HFF-Myc (cell line): ENCODE results near the gene PEX11B.
"Not testable (repeated sequence)": the region's sequence is repeated elsewhere in the genome, so short reads cannot be mapped to it uniquely, and the experiment has no call there.

Source experiments
- DNase-seq: peaks from one replicate; pipeline ENCODE4 v3.0.0-alpha.2; 2011; ENCODE audit warnings: low read depth; ENCODE audit errors: extremely low read depth
- H3K4me3 ChIP-seq: replicated peaks from 2 replicates; pipeline ENCODE4 v1.5.1; 2011; ENCODE audit warnings: low read depth, mild to moderate bottlenecking, control low read depth, low read length
- TF ChIP-seq, protein P1 (sequence below): IDR thresholded peaks from 2 replicates; pipeline ENCODE4 v1.5.1; 2012; ENCODE audit warnings: mild to moderate bottlenecking, low read depth, low read length, control low read depth; ENCODE audit errors: missing control alignments

Gene PEX11B

DNA sequence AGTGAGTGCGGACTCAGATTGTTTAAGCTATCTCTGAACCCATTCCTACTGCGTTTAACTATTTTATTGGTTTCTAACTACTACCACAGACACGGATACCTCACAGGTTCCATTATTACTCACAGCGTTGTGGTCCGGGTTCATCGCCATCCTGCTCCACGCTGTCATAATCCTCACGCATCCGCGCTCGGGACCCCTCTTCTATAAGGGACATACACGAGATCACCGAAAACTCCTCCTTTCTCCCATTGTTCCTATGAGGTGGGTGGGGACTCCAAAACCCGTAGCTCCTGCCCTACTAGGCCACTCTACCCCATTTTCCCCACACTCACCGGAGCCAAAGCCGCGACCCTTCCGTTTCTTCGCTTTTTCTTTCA, 8.2 kb upstream of the PEX11B start:
- DNase-seq, result no peak
- H3K4me3 ChIP-seq, result peak overlapping the region; percentile 76
- TF ChIP-seq, protein P1, sequence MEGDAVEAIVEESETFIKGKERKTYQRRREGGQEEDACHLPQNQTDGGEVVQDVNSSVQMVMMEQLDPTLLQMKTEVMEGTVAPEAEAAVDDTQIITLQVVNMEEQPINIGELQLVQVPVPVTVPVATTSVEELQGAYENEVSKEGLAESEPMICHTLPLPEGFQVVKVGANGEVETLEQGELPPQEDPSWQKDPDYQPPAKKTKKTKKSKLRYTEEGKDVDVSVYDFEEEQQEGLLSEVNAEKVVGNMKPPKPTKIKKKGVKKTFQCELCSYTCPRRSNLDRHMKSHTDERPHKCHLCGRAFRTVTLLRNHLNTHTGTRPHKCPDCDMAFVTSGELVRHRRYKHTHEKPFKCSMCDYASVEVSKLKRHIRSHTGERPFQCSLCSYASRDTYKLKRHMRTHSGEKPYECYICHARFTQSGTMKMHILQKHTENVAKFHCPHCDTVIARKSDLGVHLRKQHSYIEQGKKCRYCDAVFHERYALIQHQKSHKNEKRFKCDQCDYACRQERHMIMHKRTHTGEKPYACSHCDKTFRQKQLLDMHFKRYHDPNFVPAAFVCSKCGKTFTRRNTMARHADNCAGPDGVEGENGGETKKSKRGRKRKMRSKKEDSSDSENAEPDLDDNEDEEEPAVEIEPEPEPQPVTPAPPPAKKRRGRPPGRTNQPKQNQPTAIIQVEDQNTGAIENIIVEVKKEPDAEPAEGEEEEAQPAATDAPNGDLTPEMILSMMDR, result no peak

DNA sequence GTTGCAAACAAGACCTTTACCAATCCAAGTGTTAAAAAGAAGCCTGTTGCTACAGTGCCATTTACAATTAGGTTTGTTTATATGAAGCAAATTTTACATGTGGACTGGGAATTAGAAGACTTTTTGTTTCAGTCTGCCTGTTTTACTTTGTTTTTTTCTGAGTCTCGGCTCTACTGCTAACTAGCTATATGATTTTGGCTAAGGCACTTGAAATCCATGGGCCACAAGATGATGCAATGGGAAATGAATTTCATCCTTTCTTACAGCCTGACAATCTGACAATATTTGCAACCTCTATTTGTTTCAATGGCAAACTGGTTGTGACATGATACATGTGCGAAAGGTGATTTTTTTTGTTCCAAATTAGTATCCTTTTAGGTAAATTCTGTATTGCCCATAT, 3.7 kb upstream of the PEX11B start:
- no peak for DNase-seq
- H3K4me3 ChIP-seq, result no peak overlapping the region
- TF ChIP-seq, protein P1, result no peak

DNA sequence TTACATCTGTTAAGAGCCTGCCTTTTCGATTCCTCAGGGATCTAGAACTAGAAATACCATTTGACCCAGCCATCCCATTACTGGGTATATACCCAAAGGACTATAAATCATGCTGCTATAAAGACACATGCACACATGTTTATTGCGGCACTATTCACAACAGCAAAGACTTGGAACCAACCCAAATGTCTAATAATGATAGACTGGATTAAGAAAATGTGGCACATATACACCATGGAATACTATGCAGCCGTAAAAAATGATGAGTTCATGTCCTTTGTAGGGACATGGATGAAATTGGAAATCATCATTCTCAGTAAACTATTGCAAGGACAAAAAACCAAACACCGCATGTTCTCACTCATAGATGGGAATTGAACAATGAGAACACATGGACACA, 1.8 kb upstream of the PEX11B start:
- H3K4me3 ChIP-seq, DNase-seq: not testable (repeated sequence)

DNA sequence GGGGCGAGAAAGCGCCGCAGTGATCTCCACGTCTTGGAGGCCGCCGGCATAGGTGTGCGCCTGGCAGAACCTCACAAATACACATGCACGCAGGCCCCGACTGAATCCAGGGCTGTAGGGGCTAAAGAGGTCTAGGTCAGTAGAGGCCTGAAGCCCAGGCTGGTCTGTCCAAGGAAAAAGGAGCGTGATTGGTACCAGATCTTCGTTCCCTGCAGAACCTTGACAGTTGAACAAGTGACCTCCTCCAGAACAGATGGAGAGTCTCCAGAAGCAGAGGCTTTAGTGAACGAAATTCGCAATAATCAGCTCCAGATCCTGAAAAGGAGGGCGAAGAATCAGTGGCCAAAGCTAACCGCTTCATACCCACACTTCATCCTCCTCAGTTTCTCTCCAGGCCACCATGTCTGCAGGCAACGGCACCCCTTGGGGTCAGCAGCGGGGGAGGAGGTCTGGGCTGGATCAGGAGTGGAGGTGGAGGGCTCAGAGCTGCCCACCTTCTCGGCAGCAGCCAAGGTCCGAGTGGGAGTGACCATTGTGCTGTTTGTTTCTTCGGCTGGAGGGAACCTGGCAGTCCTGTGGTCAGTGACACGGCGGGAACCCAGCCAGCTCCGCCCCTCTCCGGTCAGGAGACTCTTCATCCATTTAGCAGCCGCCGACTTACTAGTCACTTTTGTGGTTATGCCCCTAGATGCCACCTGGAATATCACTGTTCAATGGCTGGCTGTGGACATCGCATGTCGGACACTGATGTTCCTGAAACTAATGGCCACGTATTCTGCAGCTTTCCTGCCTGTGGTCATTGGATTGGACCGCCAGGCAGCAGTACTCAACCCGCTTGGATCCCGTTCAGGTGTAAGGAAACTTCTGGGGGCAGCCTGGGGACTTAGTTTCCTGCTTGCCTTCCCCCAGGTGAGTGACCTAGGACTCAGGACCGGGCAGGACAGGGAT, 749 bp upstream of the PEX11B start:
- TF ChIP-seq, protein P1, result no peak
- peak overlapping the region; percentile 60 for H3K4me3 ChIP-seq
- no peak for DNase-seq

DNA sequence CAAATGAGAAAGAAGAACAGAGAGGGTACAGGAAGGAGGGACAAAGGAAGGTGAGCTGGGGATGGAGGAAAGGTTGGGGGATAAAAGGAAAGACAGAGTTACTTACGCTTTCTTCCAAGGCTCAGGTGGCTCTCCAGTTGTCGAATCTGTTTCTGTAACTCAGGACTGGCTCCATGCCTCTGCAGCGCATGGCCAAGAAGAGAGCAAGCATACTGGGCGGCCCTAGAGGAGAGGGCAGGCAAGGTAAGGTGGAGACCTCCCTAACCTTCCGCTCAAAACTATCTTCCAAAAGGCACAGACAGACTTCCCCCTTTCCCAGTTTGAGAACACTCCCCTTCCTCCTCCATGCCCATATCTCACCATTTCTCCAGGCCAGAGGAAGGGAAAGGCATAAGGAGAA, 922 bp downstream of the PEX11B start:
- H3K4me3 ChIP-seq, result peak overlapping the region; percentile 60
- DNase-seq, result no peak

DNA sequence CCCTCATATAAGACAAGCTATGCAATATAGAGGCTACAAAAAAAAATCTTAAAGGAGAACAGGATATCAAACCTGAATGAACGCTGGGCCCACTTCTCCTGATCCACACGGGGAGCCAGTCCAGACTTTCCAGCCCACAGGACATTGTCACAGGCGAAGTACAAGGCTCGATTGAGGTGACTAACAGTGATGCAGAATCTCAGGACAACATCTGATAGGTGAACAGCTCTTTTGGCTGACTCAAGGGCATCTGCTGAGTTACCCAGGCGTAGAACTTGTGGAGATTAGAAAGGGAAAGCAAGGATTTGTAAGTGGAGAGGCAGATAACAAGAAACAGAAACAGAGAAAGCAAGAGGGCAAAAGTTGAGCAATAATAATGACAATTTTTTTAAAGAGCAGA, 1.8 kb downstream of the PEX11B start:
- no peak for DNase-seq
- TF ChIP-seq, protein P1, result no peak
- no peak overlapping the region for H3K4me3 ChIP-seq

More for the DNA sequence above, 922 bp downstream of the PEX11B start:
- TF ChIP-seq, protein P1, result no peak

DNA sequence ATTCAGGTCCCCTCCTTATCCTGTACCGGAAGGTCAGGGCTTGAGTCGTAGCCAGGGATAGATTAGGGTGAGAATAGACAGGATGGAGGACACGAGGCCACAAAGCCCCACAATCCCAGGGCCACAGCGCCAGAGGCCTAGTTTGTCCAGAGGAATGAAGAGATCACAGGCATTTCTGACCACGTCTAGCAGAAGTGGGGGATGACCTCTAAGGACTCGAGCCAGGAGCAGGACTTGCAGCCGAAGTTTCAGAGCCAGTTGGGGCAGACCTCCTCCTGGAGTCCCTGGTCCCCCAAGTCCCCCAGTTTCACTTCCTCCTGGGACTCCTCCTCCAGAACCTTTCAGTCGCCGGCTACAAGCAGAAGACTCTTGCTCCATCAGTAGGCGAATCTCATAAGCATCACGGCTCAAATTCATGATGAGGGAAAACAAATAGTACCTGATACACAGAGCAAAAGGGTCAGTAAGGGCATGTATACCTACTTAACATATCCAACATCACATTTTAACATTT, 6.3 kb downstream of the PEX11B start:
- no peak for DNase-seq
- TF ChIP-seq, protein P1, result no peak
- H3K4me3 ChIP-seq, result no peak overlapping the region
